Measurements from ENCODE around the gene CDK8.

The CDK8 gene

GRCh38 chr13:26445092-26445491 is 191.2 kb downstream of the CDK8 start:
- TF ChIP-seq Cebpa-rat (IDR thresholded peaks at IDR 0.05): no peak
- no peak overlapping the region for H3K27ac ChIP-seq
- no peaks in the 10 kb centered on the region for H3K9me3 ChIP-seq
- no peaks in the 10 kb centered on the region for H3K36me3 ChIP-seq
- no peak overlapping the region for H3K4me3 ChIP-seq
- no peaks in the 10 kb centered on the region for H3K27me3 ChIP-seq
- H3K4me2 ChIP-seq: no peak overlapping the region
- no peaks in the 10 kb centered on the region for H3K4me1 ChIP-seq
- H4K20me1 ChIP-seq: no peaks in the 10 kb centered on the region
- H3K9ac ChIP-seq: no peak overlapping the region

- Histone ChIP-seq H3K4me1 (no peaks in the 10 kb centered on the region), H3K4me3 (no peak overlapping the region), H3K9me3 (no peaks in the 10 kb centered on the region), H3K27ac (no peak overlapping the region), H3K27me3 (no peaks in the 10 kb centered on the region), H3K4me2 (no peak overlapping the region), H3K9ac (no peak overlapping the region), H4K20me1 (no peaks in the 10 kb centered on the region), H3K36me3 (no peaks in the 10 kb centered on the region)
- TF ChIP-seq Cebpa-rat (IDR thresholded peaks at IDR 0.05): no peak
These were observed 192.8 kb downstream of the CDK8 start for GRCh38 chr13:26446751-26447150.

GRCh38 chr13:26448032-26448431 is 194.1 kb downstream of the CDK8 start:
- Histone ChIP-seq H3K27ac (no peak overlapping the region), H3K9me3 (no peaks in the 10 kb centered on the region), H3K4me2 (no peak overlapping the region), H3K4me1 (no peaks in the 10 kb centered on the region), H3K36me3 (no peaks in the 10 kb centered on the region), H3K27me3 (no peaks in the 10 kb centered on the region), H4K20me1 (no peaks in the 10 kb centered on the region), H3K4me3 (no peak overlapping the region), H3K9ac (no peak overlapping the region)
- no peak for TF ChIP-seq Cebpa-rat (IDR thresholded peaks at IDR 0.05)

- no peak overlapping the region for H3K27ac ChIP-seq
- no peaks in the 10 kb centered on the region for H3K4me1 ChIP-seq
- no peak overlapping the region for H3K4me3 ChIP-seq
- H3K9ac ChIP-seq: no peak overlapping the region
- H3K27me3 ChIP-seq: no peaks in the 10 kb centered on the region
- no peak for TF ChIP-seq Cebpa-rat (IDR thresholded peaks at IDR 0.05)
- no peaks in the 10 kb centered on the region for H3K9me3 ChIP-seq
- no peaks in the 10 kb centered on the region for H3K36me3 ChIP-seq
- H4K20me1 ChIP-seq: no peaks in the 10 kb centered on the region
- no peak overlapping the region for H3K4me2 ChIP-seq
These were observed 195.3 kb downstream of the CDK8 start for GRCh38 chr13:26449063-26449848.

All from BLaER1 (cell line).